ENCODE data around the gene HSPD1.

- TF ChIP-seq CTCF (conservative IDR thresholded peaks at IDR 0.05) (no peak), ZFX (IDR thresholded peaks at IDR 0.05) (no peak)
These were observed 40.1 kb upstream of the HSPD1 start for GRCh38 chr2:197539734-197540133.

All from C4-2B (cell line).